H9 (cell line): Measurements from ENCODE around the gene TBC1D5. TPM values are rescaled to one million over a fixed set of nuclear protein-coding genes. Genes with fewer than 3 reads are reported as not detected.

Experiments used
- DNase-seq: peaks from one replicate; pipeline ENCODE4 v3.0.0-alpha.2; 2017
- H2AFZ ChIP-seq: one replicate; pipeline ENCODE4 v1.6.1; 2013; ENCODE audit warnings: mild to moderate bottlenecking, low read length, control low read depth, moderate library complexity
- H2AK5ac ChIP-seq: 2 replicates; pipeline ENCODE4 v1.6.1; 2013; ENCODE audit warnings: low read length, control low read depth, mixed read lengths; ENCODE audit not compliant: insufficient read length
- H2BK120ac ChIP-seq: one replicate; pipeline ENCODE4 v1.6.1; 2013; ENCODE audit warnings: low read depth, mild to moderate bottlenecking, low read length, control low read depth, inconsistent platforms; ENCODE audit not compliant: poor library complexity, severe bottlenecking
- H2BK12ac ChIP-seq: 2 replicates; pipeline ENCODE4 v1.6.1; 2013; ENCODE audit warnings: low read length, control low read depth, mixed read lengths, low read depth; ENCODE audit not compliant: insufficient read length
- H2BK15ac ChIP-seq: 2 replicates; pipeline ENCODE4 v1.6.1; 2013; ENCODE audit warnings: low read depth, low read length, control low read depth
- H2BK20ac ChIP-seq: one replicate; pipeline ENCODE4 v1.6.1; 2013; ENCODE audit warnings: low read depth, mild to moderate bottlenecking, low read length, control low read depth, inconsistent platforms; ENCODE audit not compliant: poor library complexity, severe bottlenecking
- H2BK5ac ChIP-seq: 2 replicates; pipeline ENCODE4 v1.6.1; 2013; ENCODE audit warnings: low read length, control low read depth, mixed read lengths; ENCODE audit not compliant: insufficient read length
- H3K14ac ChIP-seq: 2 replicates; pipeline ENCODE4 v1.6.1; 2013; ENCODE audit warnings: low read length, control low read depth; ENCODE audit not compliant: insufficient read depth
- H3K18ac ChIP-seq: 2 replicates; pipeline ENCODE4 v1.6.1; 2013; ENCODE audit warnings: low read depth, mild to moderate bottlenecking, mixed read lengths, low read length, control low read depth; ENCODE audit not compliant: insufficient read length
- H3K23ac ChIP-seq: 2 replicates; pipeline ENCODE4 v1.6.1; 2013; ENCODE audit warnings: low read length, control low read depth, mixed read lengths, low read depth; ENCODE audit not compliant: insufficient read length
- H3K23me2 ChIP-seq: 2 replicates; pipeline ENCODE4 v1.6.1; 2013; ENCODE audit warnings: low read depth, mild to moderate bottlenecking, mixed read lengths, low read length, control low read depth; ENCODE audit not compliant: insufficient read length, poor library complexity, severe bottlenecking
- H3K27ac ChIP-seq: 2 replicates; pipeline ENCODE4 v1.5.1; 2013; ENCODE audit warnings: low read length, control low read depth, mixed read lengths, low read depth; ENCODE audit not compliant: insufficient read length
- H3K27me3 ChIP-seq: 2 replicates; pipeline ENCODE4 v1.6.1; 2013; ENCODE audit warnings: low read length, control low read depth, inconsistent platforms; ENCODE audit not compliant: insufficient read depth
- H3K4ac ChIP-seq: 2 replicates; pipeline ENCODE4 v1.6.1; 2013; ENCODE audit warnings: low read depth, mild to moderate bottlenecking, control low read depth, inconsistent platforms, low read length, moderate library complexity
- H3K4me1 ChIP-seq: 2 replicates; pipeline ENCODE4 v1.6.1; 2013; ENCODE audit warnings: low read length, control low read depth, inconsistent platforms; ENCODE audit not compliant: insufficient read depth
- H3K4me2 ChIP-seq: 2 replicates; pipeline ENCODE4 v1.6.1; 2013; ENCODE audit warnings: low read length, control low read depth, mixed read lengths; ENCODE audit not compliant: insufficient read length, insufficient read depth
- H3K56ac ChIP-seq: 2 replicates; pipeline ENCODE4 v1.6.1; 2013; ENCODE audit warnings: low read depth, mild to moderate bottlenecking, mixed read lengths, low read length, control low read depth; ENCODE audit not compliant: insufficient read length
- H3K79me1 ChIP-seq: 2 replicates; pipeline ENCODE4 v1.6.1; 2013; ENCODE audit warnings: low read depth, mild to moderate bottlenecking, moderate library complexity, low read length, control low read depth, inconsistent platforms; ENCODE audit not compliant: insufficient read depth, poor library complexity, severe bottlenecking
- H3K79me2 ChIP-seq: 2 replicates; pipeline ENCODE4 v1.6.1; 2013; ENCODE audit warnings: low read length, control low read depth, inconsistent platforms; ENCODE audit not compliant: insufficient read depth
- H3K9ac ChIP-seq: 2 replicates; pipeline ENCODE4 v1.6.1; 2013; ENCODE audit warnings: low read length, control low read depth, mixed read lengths; ENCODE audit not compliant: insufficient read length; ENCODE audit errors: extremely low read depth
- H3K9me3 ChIP-seq: one replicate; pipeline ENCODE4 v1.6.1; 2013; ENCODE audit warnings: low read depth, low read length, inconsistent platforms; ENCODE audit not compliant: control insufficient read depth
- H3T11ph ChIP-seq: one replicate; pipeline ENCODE4 v1.6.1; 2013; ENCODE audit warnings: mild to moderate bottlenecking, low read length, control low read depth, inconsistent platforms
- H4K20me1 ChIP-seq: one replicate; pipeline ENCODE4 v1.6.1; 2013; ENCODE audit not compliant: control insufficient read depth, insufficient read length, insufficient read depth
- H4K5ac ChIP-seq: 2 replicates; pipeline ENCODE4 v1.6.1; 2013; ENCODE audit warnings: low read depth, mild to moderate bottlenecking, mixed read lengths, low read length, control low read depth; ENCODE audit not compliant: insufficient read length
- H4K8ac ChIP-seq: replicated peaks from 2 replicates; pipeline ENCODE4 v1.6.1; 2013; ENCODE audit warnings: low read length, control low read depth, mixed read lengths, low read depth; ENCODE audit not compliant: insufficient read length
- H4K91ac ChIP-seq: 2 replicates; pipeline ENCODE4 v1.6.1; 2013; ENCODE audit warnings: low read depth, mild to moderate bottlenecking, moderate library complexity, mixed read lengths, low read length, control low read depth; ENCODE audit not compliant: insufficient read length
- H3K27ac Mint-ChIP-seq, 3 experiments: 2 replicates in 2 of 3; 3 replicates in 1 of 3; pipeline ENCODE4 v1.8.0; 2020 to 2021; ENCODE audit warnings: mixed read lengths in 3 of 3, mild to moderate bottlenecking in 1 of 3, moderate library complexity in 1 of 3
- H3K27me3 Mint-ChIP-seq: 2 replicates; pipeline ENCODE4 v1.8.0; 2021; ENCODE audit warnings: low read depth, mild to moderate bottlenecking, moderate library complexity, mixed read lengths
- H3K36me3 Mint-ChIP-seq, 3 experiments: 2 replicates in 2 of 3; 3 replicates in 1 of 3; pipeline ENCODE4 v1.8.0; 2020 to 2021; ENCODE audit warnings: low read depth in 3 of 3, mixed read lengths in 3 of 3; ENCODE audit not compliant: insufficient read depth in 1 of 3
- H3K4me1 Mint-ChIP-seq, 2 experiments: 2 replicates each; pipeline ENCODE4 v1.8.0; 2020; ENCODE audit warnings: mixed read lengths in 2 of 2
- H3K4me3 Mint-ChIP-seq, 2 experiments: 2 replicates in 1 of 2; 3 replicates in 1 of 2; pipeline ENCODE4 v1.8.0; 2020 to 2021; ENCODE audit warnings: mild to moderate bottlenecking in 2 of 2, mixed read lengths in 2 of 2, moderate library complexity in 1 of 2
- H3K9me3 Mint-ChIP-seq, 2 experiments: 2 replicates in 1 of 2; 3 replicates in 1 of 2; pipeline ENCODE4 v1.8.0; 2020; ENCODE audit warnings: mild to moderate bottlenecking in 2 of 2, mixed read lengths in 2 of 2, moderate library complexity in 1 of 2
- CTCF ChIP-seq: fragments of 200-600 bp; sonication (generic); conservative IDR thresholded peaks from 3 replicates; pipeline ENCODE4 v1.8.0; 2021; ENCODE audit warnings: antibody characterized with exemption, mild to moderate bottlenecking
- total RNA-seq: library from RNA; stranded (reverse); gene quantifications from 2 replicates; pipeline ENCODE4 v1.2.1, GENCODE V29; 2021

TBC1D5 gene
- total RNA-seq, 1 experiment from 2014 or later, result 25.0 TPM

- Histone ChIP-seq H3K27me3 (no peaks in the 10 kb centered on the region), H3K4me2 (no peak overlapping the region), H4K5ac (no peak overlapping the region), H3K9ac (no peak overlapping the region), H3K4me1 (no peaks in the 10 kb centered on the region), H2BK5ac (no peak overlapping the region), H3K18ac (no peak overlapping the region), H3T11ph (no peak overlapping the region), H3K79me2 (no peaks in the 10 kb centered on the region), H3K79me1 (no peaks in the 10 kb centered on the region), H4K20me1 (no peaks in the 10 kb centered on the region), H3K9me3 (no peaks in the 10 kb centered on the region), H2BK20ac (no peak overlapping the region), H3K23ac (no peak overlapping the region), H2BK120ac (no peak overlapping the region), H4K8ac (no peak overlapping the region), H3K14ac (no peak overlapping the region), H3K4ac (no peak overlapping the region), H3K27ac (no peak overlapping the region), H2AFZ (no peak overlapping the region), H3K23me2 (no peaks in the 10 kb centered on the region), H2BK12ac (no peak overlapping the region), H2BK15ac (no peak overlapping the region), H2AK5ac (no peak overlapping the region), H4K91ac (no peak overlapping the region), H3K56ac (no peak overlapping the region)
- no peaks in the 10 kb centered on the region for H3K4me1 Mint-ChIP-seq
- H3K27me3 Mint-ChIP-seq, result no peaks in the 10 kb centered on the region
- no peak overlapping the region for H3K27ac Mint-ChIP-seq
- no peaks in the 10 kb centered on the region for H3K36me3 Mint-ChIP-seq
- no peak for TF ChIP-seq CTCF
- DNase-seq, result no peak
- H3K4me3 Mint-ChIP-seq, result no peak overlapping the region
- H3K9me3 Mint-ChIP-seq, result no peaks in the 10 kb centered on the region
These were observed 235.0 kb downstream of the TBC1D5 start for GRCh38 chr3:17507480-17507879.
